GM11168 (cell line): ENCODE measurements around the gene KIF26B.

ENCODE experiments used
- in situ Hi-C: fragments of 300-500 bp; cut with MboI; formaldehyde crosslinking; loops from one replicate; pipeline ENCODE4 v1.12.0; 2022; ENCODE audit warnings: low sequenced_read_pairs; ENCODE audit not compliant: unreplicated experiment

The KIF26B gene

DNA sequence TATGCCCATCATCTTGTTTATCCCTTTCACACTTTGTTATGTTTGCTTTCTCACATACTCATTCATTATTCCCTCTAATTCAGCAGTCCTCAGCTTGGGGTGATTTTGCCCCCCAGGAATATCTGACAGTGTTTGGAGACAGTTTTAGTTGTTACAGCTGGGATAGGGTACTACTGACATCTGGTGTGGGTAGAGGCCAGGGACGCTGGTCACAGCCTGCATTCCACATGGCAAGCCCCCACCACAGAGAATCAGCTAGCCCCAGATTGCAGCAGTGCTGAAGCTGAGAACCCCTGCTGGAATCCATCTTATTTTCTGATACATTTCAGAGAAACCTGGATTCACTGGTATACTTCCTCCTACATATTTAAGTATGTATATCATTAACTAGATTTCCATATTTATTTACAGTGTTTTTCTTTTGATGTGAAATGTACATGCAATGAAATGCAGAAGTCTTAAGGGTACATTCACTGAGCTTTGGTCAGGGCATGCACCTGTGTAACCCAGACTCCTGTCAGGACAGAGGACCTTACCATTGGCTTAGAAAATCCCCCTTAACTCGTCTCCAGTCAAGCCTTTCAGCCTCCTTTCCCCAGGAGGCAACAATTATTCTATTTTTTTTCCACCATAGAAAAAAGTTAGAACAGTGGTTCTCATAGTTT lies 68.3 kb downstream of the KIF26B start:
- in situ Hi-C loops = no loop called here

DNA sequence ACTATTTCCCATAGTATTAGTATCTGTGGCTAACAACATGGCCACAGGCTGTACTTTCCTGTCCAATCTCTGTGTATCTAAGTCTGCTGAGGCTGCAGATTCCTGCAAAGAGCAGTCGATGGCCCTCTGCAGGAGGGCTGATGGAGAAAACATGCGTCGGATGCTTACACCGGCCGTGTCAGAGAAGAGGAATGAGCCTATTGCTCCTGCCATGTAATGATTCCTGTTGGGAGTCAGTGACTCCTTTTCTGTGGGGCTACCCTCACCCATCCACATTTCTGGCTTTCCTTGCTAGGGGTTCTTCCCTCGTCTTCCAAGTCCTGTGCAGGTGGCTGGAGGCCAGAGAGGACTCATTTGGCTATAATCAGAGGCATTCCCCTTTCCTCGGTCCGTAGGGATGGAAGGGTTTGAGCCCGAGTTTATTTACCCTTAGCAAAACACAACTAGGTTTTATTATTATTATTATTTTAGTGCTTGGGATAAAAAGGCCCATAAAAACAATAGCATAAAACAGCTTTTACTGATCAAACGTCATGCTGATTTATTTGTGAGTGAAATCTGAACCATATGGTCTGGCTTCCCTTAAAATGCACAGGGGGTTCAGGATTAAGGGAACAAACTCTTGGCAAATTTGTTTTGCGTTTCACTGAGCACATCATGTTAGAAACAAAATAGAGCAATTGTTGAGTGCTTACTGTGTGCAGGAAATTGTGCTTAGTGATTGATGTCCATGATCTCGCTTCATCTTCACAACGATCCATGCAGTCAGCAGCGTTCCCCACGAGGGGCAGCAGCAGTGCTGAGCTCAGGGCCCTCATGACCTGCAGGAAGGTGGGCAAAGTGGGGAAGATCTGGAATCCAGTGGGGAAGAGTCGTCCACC lies 70.8 kb downstream of the KIF26B start:
- in situ Hi-C loops = no loop called here

DNA sequence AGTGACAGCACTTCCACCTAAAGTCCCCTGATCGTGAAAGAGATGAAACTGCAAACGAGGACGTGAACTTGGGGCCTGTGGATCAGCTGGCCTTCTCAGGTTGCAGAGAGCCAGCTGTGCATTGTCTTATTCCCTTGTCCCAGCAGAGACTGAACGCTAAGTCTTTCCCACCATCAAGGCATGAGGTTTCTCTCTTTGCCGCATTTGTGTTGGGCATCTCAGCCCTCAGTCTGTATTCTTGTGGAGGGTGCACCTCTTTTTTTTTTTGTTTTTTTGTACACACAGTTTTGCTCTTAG lies 71.4 kb downstream of the KIF26B start:
- in situ Hi-C loops = no loop called here

DNA sequence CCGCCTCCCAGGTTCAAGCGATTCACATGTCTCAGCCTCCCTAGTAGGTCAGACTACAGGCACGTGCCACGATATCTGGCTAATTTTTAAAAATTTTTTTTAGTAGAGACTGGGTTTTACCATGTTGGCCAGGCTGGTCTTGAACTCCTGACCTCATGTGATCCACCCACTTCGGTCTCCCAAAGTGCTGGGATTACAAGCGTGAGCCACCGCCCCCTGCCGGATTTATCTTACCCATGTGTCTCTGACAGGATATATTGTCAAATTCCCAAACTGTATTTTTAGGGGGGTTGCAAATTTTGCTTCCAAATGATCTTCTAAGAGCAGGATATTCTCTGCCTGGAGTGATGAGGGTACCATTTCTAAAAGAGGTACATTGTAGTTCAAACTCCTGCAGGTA lies 74.3 kb downstream of the KIF26B start:
- in situ Hi-C loops = no loop called here

DNA sequence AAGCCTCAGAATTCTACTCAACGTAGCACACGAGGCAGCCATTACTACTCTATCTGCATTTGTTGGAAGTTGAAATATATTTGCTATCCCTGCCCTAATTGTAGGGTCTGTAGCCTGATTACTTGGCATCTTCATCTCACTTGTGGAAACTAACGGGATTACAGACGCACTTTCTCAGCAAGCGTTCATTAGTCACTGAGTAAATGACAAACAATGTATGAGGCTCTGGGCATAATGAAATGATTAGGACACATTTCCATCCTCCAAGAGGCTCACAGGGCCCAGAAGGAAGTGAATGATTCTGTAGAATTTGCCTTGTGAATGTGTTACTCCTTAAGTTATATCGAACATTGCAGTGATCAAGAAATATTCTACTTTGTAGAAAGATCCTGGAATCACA lies 78.1 kb downstream of the KIF26B start:
- in situ Hi-C loops = no loop called here

DNA sequence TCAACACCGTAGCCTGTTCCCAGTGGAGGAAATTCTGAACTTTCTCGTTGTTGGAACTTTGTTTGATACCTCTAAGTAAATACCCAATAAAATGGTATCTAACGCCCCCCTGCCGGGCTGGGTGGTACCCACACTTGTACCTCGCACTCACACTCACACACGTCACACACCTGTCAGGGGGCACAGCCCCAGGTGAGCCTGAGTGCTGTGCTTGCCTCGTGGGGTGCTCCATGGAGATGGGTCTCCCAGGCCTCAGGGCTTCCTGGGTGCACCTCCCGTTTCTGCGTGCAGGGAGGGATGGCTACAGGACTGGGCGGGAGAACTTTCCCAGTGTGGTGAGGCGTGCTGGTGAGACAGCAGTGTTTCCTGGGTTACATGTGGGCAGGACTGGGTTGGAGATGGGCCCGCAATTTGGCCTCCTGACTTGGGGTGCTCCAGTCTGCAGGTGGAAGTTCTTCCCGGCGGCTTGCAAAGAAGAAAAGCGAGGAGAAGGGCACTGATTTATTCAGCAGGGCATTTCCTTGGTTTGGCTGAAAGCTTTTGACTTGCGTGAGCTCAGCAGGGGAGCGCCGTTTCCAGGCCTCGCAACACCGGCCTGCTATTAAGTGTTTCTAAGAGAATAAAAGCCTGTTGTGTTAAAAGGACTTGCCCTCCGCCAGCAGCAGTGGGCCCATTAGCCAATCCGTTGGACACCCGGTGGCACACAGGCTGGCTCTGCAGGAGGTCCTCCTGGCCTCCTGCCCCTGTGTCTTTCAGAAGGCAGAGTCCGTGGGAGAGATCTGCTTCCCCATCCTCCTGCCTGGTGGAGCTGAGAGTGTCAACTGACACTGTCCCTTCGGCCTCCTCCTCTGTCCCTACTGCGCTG lies 79.7 kb downstream of the KIF26B start:
- in situ Hi-C loops = no loop called here

DNA sequence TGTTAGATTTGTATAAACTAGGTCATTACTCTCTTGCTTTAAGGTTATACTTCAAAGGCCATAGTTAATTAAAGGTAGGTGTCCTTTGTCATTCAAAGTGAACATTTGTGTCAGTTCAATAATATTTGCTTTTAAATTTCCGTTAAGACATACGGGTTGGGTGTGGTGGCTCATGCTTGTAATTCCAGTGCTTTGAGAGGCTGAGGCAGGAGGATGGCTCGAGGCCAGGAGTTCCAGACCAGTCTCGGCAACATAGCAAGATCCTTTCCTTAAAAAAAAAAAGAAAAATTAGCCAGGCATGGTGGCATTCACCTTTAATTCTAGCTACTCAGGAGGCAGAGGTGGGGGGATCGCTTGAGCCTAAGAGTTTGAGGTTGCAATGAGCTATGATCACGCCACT lies 80.4 kb downstream of the KIF26B start:
- in situ Hi-C loops = no loop called here

DNA sequence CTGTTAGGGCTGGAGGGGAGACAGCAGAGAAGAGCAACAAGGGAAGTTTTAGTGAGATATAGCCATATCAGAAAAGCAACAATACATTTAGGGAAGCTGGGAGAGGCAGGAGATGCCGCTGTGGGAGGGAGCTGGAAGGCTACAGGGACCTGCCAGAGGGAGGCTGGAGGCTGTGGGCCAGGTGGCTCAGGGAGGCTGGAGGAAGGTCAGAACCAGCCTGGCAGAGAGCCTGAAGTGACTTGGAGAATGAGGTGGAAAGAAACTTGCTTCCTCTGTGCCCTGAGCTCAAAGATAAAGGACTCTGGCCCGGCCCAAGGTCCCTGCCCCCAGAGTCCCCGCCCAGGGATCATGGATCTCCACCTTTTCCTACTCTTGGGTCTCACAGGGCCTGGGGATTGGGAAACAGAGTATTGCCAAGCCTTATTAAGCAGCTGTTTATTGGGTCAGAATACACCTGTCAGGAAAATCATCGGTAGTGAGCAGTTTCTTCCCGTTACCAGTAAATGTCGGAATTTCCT lies 85.9 kb downstream of the KIF26B start:
- in situ Hi-C loops = no loop called here

DNA sequence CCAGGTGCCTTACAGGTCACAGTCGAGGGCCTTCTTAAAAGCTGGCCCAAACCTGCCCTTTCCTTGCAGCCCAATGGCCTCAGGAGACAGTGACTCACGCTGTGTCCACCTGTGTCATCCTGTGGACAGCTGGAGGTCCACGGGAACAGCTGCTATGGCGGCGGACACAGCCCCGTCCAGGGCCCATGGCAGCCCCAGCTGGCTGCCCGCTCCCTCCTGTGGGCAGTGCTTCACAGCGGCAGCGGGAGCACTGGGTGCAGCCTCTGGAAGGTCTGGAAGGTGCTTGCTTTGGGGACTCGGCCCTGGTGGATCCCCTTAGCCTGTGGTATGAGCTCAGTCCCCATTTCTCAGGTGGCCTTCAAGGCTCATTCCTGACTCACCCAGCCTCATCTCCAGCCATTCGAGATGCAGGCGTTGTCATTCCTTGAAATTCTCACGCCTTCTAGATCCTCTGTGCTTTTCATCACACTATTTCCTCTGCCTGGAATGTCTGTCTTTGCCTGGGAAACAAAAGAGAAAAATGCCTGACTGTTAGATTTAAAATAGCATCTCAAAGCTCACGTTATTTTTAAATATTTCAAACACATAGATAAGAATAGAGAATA lies 86.8 kb downstream of the KIF26B start:
- in situ Hi-C loops = no loop called here

DNA sequence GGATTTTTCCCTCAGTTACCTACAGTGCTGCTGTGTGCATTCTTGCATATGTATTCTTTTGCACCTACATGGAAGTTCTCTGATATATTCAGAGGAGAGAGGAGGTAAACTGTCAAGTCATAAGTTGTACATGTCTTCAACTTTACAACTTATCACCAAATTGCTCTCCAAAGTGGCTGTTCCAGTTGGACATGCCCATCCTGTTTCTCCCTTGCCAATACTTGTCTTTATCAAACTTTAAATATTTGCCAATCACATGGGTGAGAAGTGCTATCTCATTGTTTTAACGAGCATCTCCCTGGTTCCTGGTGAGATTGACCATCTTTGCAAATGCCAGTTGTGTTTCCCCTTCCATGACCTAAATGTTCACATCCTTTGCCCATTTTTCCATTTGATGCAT lies 88.2 kb downstream of the KIF26B start:
- in situ Hi-C loops = no loop called here

DNA sequence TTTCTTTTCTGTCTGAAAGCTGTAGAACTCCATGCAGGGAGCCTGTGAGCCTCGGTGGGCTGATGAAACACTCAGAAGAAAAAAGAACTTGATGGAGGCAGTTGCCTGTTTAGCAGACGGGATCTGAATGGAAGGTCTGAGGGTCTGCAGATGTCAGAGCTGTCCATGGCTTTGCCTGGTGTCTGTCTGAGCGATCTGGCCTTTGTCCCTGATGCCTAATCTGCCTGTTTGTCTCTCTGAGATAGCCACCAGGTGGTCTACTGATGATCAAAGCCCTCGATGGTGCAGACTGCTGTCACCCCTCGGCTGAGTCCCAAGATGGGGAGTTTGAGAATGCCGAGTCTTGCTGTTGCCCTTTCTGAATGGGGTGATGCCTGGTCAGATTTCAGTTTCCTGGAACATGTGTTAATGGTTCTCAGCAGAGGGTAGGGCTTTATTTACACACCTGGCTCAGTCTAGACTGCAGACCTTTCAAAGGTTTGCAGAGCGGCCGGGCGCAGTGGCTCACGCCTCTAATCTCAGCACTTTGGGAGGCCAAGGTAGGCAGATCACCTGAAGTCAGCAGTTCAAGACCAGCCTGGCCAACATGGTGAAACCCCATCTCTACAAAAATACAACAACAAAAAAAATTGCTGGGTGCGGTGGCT lies 90.4 kb downstream of the KIF26B start:
- in situ Hi-C loops = no loop called here

DNA sequence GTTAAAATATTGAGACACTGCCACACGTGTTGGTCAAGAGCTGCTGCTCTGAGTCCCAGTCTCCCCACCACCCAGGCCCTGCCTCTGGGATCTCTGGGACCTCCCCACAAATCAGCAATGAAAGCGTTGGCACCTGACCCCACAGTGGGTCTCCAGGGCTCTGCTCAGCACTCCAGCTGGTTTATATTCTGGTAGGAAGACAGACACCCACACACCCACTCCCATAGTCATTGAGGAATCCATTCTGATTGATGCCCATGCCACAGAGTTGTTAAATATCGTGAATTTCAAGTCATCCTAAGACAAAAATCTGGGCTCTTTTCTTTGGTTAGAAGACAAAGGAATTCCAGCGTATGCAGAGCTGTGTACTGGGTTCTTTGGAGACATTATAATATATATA lies 91.6 kb downstream of the KIF26B start:
- in situ Hi-C loops = no loop called here

DNA sequence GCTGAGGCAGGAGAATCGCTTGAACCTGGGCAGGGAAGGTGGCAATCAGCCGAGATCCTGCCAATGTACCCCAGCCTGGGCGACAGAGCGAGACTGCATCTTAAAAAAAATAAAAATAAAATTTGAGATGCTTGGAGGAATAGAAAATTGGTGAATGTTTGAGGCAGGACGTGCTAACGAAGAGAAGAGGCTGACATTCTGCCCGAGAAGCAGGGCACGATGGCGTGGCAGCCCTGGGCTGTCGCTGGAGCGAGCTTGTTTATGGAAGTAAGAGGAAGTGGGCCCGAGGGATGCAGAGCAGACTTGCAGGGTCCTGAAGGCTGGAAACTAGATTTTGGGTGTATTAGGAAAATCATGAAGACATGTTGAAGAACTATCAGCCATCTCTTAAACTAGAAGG lies 92.6 kb downstream of the KIF26B start:
- in situ Hi-C loops = no loop called here

DNA sequence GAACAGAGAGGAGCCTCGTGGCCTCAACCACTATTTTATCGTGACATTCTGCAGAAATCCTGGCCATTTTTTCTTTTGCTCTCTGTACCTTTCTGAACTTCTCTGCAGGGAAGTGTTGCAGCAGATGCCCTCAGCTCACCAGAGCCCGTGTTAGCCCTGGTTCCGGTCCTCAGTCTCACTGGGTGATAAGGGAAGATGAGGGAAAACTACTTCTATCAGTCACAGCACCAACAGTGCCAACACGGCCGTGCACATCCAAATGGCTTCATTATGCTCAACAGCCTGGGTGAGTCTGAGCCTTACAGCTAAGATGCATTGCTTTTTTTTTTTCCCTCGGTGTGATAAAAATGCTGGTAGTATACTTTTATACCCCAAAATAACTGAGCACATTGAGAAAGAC lies 93.0 kb downstream of the KIF26B start:
- in situ Hi-C loops = no loop called here

DNA sequence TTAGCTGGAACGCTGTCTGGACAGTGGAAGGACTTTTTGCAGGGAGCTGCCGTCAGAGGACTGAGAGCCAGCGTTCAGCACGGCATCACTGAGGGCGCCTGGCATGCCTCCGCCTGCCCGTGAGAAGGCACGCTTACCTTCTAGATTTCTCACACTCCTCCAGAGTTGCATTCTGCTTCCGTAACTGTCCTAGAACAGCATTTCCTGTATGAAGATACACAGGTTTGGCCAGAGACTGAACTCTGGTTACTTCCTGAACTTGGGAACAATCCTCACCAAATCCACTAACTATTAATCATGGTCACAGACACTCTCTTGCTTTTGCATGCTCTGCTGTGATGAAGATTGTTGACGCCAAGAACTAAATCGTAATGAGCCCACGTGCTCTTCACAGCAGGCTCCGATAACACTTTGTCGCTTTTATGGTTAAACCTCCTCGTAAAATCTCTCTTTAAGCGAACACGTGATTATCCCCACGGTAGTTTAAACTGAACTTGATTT lies 93.5 kb downstream of the KIF26B start:
- in situ Hi-C loops = no loop called here

DNA sequence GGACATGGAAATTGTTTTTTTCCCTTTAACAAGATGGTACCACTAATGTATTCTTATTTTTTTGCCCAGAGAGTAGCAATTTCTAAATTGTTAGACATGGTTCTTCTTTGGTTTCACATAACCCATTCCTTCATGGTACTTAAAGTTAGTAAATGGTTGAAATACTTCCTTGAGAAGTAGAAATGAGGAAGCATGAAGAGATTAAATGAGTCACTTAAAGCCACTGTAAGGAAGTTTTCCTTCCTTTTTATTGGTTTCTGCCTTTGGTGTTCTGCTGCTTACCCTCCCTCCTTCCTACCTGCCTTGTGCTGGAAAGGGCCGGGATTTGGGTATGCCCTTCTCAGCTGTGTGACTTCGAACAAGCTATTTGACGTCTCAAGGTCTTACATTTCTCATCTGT lies 101.0 kb downstream of the KIF26B start:
- in situ Hi-C loops = no loop called here

DNA sequence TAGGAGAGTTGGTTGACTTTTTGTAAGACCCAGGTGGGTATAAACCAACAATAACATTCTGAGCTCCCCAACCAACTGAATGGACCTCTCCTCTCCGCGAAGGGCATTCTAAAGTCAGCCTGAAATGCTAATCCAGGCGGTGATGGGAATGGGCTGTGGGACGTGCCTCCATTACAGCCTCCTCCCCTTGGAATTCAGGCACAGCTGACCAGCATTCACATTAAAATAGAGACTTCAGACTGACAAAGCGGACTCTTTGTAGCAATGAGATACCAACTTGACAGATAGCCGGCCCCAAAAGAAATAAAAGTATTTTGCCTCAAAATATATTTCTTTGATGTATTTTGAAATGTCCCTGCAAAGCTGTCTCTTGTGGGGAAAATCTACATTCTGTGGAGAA lies 101.7 kb downstream of the KIF26B start:
- in situ Hi-C loops = no loop called here

DNA sequence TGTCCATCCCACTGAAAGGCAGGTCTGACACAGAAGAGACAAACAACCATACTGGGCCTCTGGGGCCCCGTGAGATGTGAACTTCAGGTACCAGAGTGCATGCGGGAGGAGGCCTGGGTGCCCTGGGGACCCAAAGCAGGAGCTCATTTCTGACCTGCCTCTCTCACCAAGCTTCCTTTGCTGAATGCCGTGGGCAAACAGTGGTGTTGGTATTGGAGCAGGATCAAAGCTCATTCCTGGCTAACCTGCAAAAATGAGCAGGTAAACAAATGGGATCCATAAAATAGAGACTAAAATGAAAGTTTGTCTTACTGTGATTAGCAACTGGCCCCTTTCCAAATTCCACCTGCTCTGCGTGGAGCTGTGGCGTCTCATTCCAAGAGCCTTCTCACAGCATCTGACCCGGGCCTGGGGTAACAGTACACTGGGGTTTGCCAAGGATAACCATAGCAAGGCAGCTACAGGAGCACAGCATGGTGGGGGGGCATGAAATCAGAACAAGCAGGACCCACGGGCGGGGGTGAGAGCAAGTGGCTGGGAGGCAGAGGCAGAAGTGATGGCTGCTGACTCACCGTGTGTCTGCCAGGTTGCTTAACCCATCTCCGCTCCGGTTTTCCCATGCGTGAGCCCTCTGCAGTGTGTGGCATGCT lies 103.6 kb downstream of the KIF26B start:
- in situ Hi-C loops = no loop called here

DNA sequence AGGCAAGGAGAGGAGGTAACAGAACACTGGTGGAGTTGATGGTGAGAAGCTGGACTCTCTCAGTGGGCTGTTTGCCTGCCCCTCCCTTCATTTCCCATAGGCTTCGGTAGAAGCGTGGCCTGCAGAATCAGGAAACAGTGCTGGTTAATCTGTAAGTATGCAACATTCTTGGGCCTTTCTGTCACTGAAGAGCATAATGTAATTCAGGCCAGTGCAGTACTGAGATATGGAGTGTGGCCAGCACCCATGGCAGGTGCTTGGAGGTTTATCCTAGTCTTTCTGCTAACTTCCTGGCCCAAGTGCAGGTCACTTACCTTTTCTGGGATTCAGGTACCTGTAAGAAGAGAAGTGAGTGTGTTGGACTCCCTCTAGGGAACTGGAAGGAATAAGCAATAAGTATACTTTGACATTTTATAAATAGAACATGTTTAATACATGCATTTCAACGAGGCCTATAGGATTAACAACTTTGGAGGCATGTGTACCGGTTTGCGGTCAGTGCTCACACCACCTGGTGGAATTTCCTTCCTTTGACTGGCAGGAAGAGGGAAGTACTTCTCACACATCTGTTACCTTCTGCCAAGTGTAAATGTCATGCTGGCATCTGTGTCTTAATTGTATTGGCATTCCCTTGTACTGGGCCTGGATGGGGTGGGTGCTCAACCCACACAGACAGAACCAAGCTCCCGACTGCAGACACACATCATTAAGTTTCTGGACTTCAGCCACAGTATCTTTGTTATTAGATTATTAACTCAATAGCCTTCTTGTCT lies 105.5 kb downstream of the KIF26B start:
- in situ Hi-C loops = no loop called here
